Thymus (tissue), 11 donors: ENCODE results near the gene SLC38A10. TPM values are rescaled to one million over a fixed set of nuclear protein-coding genes. Genes with fewer than 3 reads are reported as not detected.

ENCODE experiments used
- DNase-seq, 9 donors: peaks; one replicate each; pipeline ENCODE4 v3.0.0-alpha.2; 2013; ENCODE audit warnings: low spot score in 9 of 9, low read depth in 6 of 9, missing footprints in 1 of 9
- H3K27ac ChIP-seq, 2 donors: one replicate each; pipeline ENCODE4 v1.5.1; 2013; ENCODE audit warnings: control low read depth in 1 of 2, low read depth in 1 of 2, low read length in 1 of 2, mild to moderate bottlenecking in 1 of 2, moderate library complexity in 1 of 2
- H3K27me3 ChIP-seq, 2 donors: one replicate each; pipeline ENCODE4 v1.5.1; 2013; ENCODE audit warnings: low read length in 1 of 2; ENCODE audit not compliant: control insufficient read depth in 2 of 2, insufficient read depth in 1 of 2
- H3K36me3 ChIP-seq, 2 donors: one replicate each; pipeline ENCODE4 v1.5.1; 2013; ENCODE audit warnings: low read length in 1 of 2, mild to moderate bottlenecking in 1 of 2, moderate library complexity in 1 of 2; ENCODE audit not compliant: control insufficient read depth in 2 of 2, insufficient read depth in 2 of 2
- H3K4me1 ChIP-seq, 2 donors: one replicate each; pipeline ENCODE4 v1.5.1; 2013; ENCODE audit warnings: low read length in 2 of 2; ENCODE audit not compliant: control insufficient read depth in 2 of 2, insufficient read depth in 2 of 2
- H3K4me3 ChIP-seq, 2 donors: one replicate each; pipeline ENCODE4 v1.5.1; 2013; ENCODE audit warnings: low read length in 2 of 2, control low read depth in 1 of 2, mild to moderate bottlenecking in 1 of 2
- H3K9me3 ChIP-seq, 2 donors: one replicate each; pipeline ENCODE4 v1.5.1; 2013; ENCODE audit warnings: low read length in 1 of 2, mild to moderate bottlenecking in 1 of 2; ENCODE audit not compliant: control insufficient read depth in 2 of 2, insufficient read depth in 1 of 2
- WGBS: extraction: QIAGEN DNeasy Blood & Tissue Kit; methylation state at CpG from one replicate; pipeline ENCODE4 v1.1.7; 2013; 5-methylcytosine and 5-hydroxymethylcytosine counted together
- polyA plus RNA-seq: library from polyadenylated mRNA; stranded (reverse); fragments of 200-250 nt; gene quantifications from one replicate; pipeline ENCODE4 v1.2.3, GENCODE V29; 2013
- total RNA-seq: library from RNA; stranded (reverse); fragments of 120-200 nt; gene quantifications from one replicate; pipeline ENCODE4 v1.2.4, GENCODE V29; 2013
- donor health status: healthy.

Gene SLC38A10
- total and polyA plus RNA-seq, 2 donors, result 21.0 to 63.6 TPM

GRCh38 chr17:81208651-81209050 lies 86.5 kb downstream of the SLC38A10 start:
- 97% methylated on average over 10 of the region's 10 CpGs for WGBS
- DNase-seq, result no peak
- peaks cover 15 to 22% of the 10 kb centered on the region in 2 donors for H3K36me3 ChIP-seq
- H3K9me3 ChIP-seq, result peaks cover 0 to 9% of the 10 kb centered on the region in 2 donors
- no peaks in the 10 kb centered on the region for H3K4me1 ChIP-seq
- H3K27me3 ChIP-seq, result no peaks in the 10 kb centered on the region
- H3K27ac ChIP-seq, result no peak overlapping the region
- no peak overlapping the region for H3K4me3 ChIP-seq

GRCh38 chr17:81207610-81208581 lies 87.2 kb downstream of the SLC38A10 start:
- no peak overlapping the region for H3K27ac ChIP-seq
- H3K4me3 ChIP-seq, result no peak overlapping the region
- WGBS, result 76% methylated on average over 21 of the region's 21 CpGs
- H3K9me3 ChIP-seq, result peaks cover 0 to 9% of the 10 kb centered on the region in 2 donors
- peak in 1 of 9 donors; percentile 20 for DNase-seq
- H3K36me3 ChIP-seq, result peaks cover 16 to 29% of the 10 kb centered on the region in 2 donors
- H3K27me3 ChIP-seq, result no peaks in the 10 kb centered on the region
- no peaks in the 10 kb centered on the region for H3K4me1 ChIP-seq

GRCh38 chr17:81206657-81207056 lies 88.5 kb downstream of the SLC38A10 start:
- 97% methylated on average over 12 of the region's 12 CpGs for WGBS

GRCh38 chr17:81206166-81206565 lies 88.9 kb downstream of the SLC38A10 start:
- no peaks in the 10 kb centered on the region for H3K27me3 ChIP-seq
- no peaks in the 10 kb centered on the region for H3K4me1 ChIP-seq
- no peak overlapping the region for H3K4me3 ChIP-seq
- H3K9me3 ChIP-seq, result peaks cover 0 to 9% of the 10 kb centered on the region in 2 donors
- WGBS, result 95% methylated on average over 4 of the region's 4 CpGs
- peaks cover 18 to 35% of the 10 kb centered on the region in 2 donors for H3K36me3 ChIP-seq
- DNase-seq, result no peak
- H3K27ac ChIP-seq, result no peak overlapping the region

More at GRCh38 chr17:81206657-81207056, 88.5 kb downstream of the SLC38A10 start:
- no peaks in the 10 kb centered on the region for H3K27me3 ChIP-seq
- peaks cover 16 to 35% of the 10 kb centered on the region in 2 donors for H3K36me3 ChIP-seq
- H3K4me3 ChIP-seq, result no peak overlapping the region
- peaks cover 0 to 9% of the 10 kb centered on the region in 2 donors for H3K9me3 ChIP-seq
- no peak for DNase-seq
- no peak overlapping the region for H3K27ac ChIP-seq
- no peaks in the 10 kb centered on the region for H3K4me1 ChIP-seq

GRCh38 chr17:81204578-81204977 lies 90.5 kb downstream of the SLC38A10 start:
- H3K9me3 ChIP-seq, result peaks cover 0 to 9% of the 10 kb centered on the region in 2 donors
- 91% methylated on average over 10 of the region's 10 CpGs for WGBS
- no peaks in the 10 kb centered on the region for H3K27me3 ChIP-seq
- no peak for DNase-seq
- H3K4me1 ChIP-seq, result no peaks in the 10 kb centered on the region
- no peak overlapping the region for H3K4me3 ChIP-seq
- no peak overlapping the region for H3K27ac ChIP-seq
- peaks cover 25 to 40% of the 10 kb centered on the region in 2 donors for H3K36me3 ChIP-seq

GRCh38 chr17:81203136-81203535 lies 92.0 kb downstream of the SLC38A10 start:
- Histone ChIP-seq H3K4me1 (no peaks in the 10 kb centered on the region), H3K4me3 (no peak overlapping the region), H3K27ac (no peak overlapping the region), H3K9me3 (peaks cover 0 to 9% of the 10 kb centered on the region in 2 donors), H3K36me3 (peaks cover 32 to 48% of the 10 kb centered on the region in 2 donors), H3K27me3 (no peaks in the 10 kb centered on the region)
- DNase-seq, result no peak
- WGBS, result 96% methylated on average over 20 of the region's 20 CpGs

GRCh38 chr17:81202318-81202717 lies 92.8 kb downstream of the SLC38A10 start:
- Histone ChIP-seq H3K9me3 (peaks cover 0 to 9% of the 10 kb centered on the region in 2 donors), H3K4me1 (no peaks in the 10 kb centered on the region), H3K27me3 (no peaks in the 10 kb centered on the region), H3K4me3 (no peak overlapping the region), H3K27ac (no peak overlapping the region), H3K36me3 (peaks cover 35 to 51% of the 10 kb centered on the region in 2 donors)
- no peak for DNase-seq
- 98% methylated on average over 10 of the region's 10 CpGs for WGBS

- 89% methylated on average over 27 of the region's 27 CpGs for WGBS
- H3K9me3 ChIP-seq, result peaks cover 0 to 9% of the 10 kb centered on the region in 2 donors
- H3K27ac ChIP-seq, result no peak overlapping the region
- no peak overlapping the region for H3K4me3 ChIP-seq
- no peaks in the 10 kb centered on the region for H3K27me3 ChIP-seq
- H3K36me3 ChIP-seq, result peaks cover 33 to 54% of the 10 kb centered on the region in 2 donors
- peak in 2 of 9 donors; percentile 32 to 40 for DNase-seq
- H3K4me1 ChIP-seq, result no peaks in the 10 kb centered on the region
Observed at GRCh38 chr17:81200695-81201580, 94.2 kb downstream of the SLC38A10 start.
